CD4-positive, alpha-beta T cell treated with Interleukin-12 subunit alpha and Interleukin-12 subunit beta, for 1 hour (primary cell): ENCODE measurements around the gene ERRFI1.
A peak's percentile ranks its signal among the peaks of the same experiment; 100 is the strongest.

Experiments
- DNase-seq: peaks from one replicate; pipeline ENCODE4 v3.0.0-alpha.2; 2020

ERRFI1 gene

DNA sequence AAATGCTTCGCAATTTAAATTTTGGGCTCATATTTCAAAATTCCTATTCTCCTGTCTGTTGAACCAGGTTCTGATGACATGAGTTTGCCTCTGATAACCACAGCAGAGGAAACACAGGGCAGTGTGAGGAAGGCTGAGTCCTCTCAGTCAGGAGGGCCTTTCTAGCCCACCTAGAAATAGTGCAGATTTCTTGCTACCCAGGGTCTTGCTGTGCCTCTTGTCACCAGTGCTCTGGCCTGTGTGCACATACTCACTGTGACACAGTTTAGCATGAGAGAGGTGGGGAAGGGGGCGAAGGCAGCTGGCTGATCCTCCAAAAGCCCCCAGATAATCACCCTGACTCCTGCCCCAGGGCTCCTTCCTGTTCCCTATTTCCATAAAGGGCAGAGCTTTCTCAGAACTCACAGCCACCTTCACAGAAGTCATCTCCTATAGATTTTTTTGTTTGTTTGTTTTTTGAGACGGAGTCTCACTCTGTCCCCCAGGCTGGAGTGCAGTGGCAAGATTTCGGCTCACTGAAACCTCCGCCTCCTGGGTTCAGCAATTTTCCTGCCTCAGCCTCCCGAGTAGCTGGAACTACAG is 23.7 kb downstream of the ERRFI1 start:
- no peak for DNase-seq

- no peak for DNase-seq
These were observed 30.7 kb downstream of the ERRFI1 start for GRCh38 chr1:7995437-7995836.

GRCh38 chr1:7994827-7995226 is 31.3 kb downstream of the ERRFI1 start:
- no peak for DNase-seq

GRCh38 chr1:7993593-7994479 is 32.3 kb downstream of the ERRFI1 start:
- DNase-seq, result no peak

DNA sequence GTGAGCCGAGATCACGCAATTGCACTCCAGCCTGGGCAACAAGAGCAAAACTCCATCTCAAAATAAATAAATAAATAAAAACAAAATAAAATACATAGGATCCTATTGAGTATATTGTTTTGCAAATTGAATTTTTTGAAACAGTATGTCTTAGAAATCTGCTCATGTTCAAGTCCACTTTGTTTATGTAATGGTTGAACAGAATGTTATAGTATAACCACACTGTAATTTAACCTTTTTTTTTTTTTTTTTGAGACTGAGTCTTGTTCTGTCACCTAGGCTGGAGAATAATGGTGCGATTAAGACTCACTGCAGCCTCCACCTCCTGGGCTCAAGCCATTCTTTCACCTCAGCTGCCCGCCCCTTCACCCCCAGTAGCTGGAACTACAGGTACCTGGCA is 33.2 kb downstream of the ERRFI1 start:
- DNase-seq, result no peak

DNA sequence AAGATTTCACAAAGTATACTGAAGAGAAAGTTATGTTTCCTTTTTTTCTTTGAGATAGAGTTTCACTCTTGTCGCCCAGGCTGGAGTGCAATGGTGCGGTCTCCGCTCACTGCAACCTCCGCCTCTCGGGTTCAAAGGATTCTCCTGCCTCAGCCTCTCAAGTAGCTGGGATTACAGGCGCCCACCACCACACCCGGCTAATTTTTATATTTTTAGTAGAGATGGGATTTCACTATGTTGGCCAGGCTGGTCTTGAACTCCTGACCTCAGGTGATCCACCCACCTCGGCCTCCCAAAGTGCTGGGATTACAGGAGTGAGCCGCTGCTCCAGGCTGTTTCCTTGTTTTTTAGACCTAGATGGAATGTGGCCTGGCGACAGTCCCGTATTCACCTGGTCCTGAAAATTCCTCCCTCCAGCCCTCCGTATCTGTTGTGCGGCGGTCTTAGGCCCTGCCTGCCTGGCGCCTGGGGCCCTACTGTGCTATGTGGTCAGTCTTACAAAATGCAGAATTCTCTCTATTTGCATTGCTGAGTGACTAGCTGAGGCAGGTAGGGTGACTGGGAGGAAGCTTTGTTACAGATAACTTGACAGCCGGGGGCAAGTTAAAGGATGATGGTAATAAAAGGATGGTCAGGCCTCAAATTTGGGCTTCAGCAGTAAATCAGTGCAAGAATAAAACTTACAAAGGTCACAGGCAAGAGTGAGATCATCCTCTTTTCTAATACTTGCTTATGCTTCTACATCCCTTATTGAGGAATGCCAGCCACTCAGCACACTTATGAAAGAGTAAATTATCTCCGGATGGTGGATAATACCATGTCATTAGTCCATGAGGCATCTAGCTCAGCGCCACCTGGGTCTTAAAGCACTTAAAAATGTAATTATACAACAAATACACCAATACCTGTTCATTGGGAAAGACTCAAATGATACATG is 34.3 kb downstream of the ERRFI1 start:
- no peak for DNase-seq

DNA sequence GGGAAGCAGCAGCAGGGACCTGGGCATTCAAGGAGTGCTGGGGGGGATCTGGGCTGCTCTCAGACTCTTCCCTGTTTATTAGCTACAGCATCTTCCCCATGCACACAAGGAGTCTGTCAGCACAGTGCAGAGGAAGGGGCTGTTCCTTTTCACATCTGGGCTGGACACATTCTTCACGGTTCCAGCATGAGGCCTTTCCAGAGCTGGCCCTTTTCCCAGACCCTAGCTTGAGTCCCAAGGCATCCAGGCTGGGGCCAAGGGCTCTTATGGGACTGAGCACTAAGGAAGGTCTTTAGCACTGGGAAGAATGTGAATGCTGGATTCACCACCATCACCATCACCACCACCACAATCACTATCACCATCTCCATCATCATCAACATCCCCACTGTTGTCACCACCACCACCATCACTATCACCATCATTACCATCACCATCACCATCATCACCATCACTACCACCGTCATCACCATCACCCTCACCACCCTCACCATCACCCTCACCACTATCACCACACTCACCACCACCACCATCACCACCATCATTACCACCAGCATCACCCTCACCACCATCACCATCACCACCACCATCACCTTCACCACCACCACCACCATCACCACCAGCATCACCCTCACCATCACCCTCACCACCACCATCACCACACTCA is 36.2 kb downstream of the ERRFI1 start:
- peak; percentile 3 for DNase-seq

DNA sequence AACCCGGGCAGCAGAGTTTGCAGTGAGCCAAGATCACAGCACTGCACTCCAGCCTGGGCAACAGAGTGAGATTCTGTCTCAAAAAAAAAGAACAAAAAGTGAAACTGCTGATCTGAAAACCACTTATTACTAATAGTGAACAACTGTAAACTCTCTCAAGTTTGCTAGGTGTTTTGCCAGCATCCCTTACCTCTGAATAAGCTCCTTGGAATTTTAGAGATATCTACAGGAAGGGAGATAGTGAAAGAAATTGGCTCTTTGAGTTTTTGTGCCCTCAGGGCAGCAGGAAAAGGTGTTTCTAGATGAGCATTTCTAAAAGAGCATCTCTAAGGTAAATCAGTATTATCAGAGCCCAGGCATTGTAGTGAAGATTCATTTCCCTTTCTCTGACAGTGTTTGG is 37.5 kb downstream of the ERRFI1 start:
- no peak for DNase-seq

DNA sequence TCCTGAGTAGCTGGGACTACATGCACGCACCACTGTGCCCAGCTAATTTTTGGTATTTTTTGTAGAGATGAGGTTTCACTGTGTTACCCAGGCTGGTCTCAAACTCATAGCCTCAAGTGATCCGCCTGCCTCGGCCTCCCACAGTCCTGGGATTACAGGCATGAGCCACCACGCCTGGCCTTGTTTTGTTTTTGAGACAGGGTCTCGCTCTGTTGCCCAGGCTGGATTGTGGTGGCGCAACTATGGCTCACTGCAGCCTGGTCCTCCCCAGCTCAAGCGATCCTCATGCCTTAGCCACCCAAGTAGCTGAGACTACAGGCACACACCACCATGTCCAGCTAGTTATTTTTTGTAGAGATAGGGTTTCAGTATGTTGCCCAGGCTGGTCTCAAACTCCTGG is 38.6 kb downstream of the ERRFI1 start:
- DNase-seq, result no peak

GRCh38 chr1:7985851-7986612 is 40.1 kb downstream of the ERRFI1 start:
- DNase-seq, result no peak

GRCh38 chr1:7984811-7985210 is 41.3 kb downstream of the ERRFI1 start:
- DNase-seq, result no peak

GRCh38 chr1:7983086-7983778 is 42.9 kb downstream of the ERRFI1 start:
- DNase-seq, result no peak

DNA sequence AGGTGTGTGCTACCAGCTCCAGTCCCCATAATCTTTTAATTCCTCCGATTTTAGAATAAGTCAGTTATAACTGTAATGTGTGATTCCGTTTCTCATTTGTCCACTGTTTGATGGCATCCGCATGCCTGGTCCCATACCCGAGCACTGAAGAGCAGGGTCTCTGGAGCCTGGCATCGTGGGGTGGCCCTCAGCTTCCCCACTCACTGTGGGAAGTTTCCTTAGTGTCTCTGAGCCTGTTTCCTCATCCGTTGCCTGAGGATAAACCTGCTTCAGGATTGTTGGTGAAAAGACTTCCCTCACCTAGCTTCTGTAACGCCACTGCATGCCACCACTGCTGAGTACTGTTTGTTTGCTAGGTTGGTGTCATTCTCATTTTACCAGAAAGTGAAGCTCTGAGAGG is 45.1 kb downstream of the ERRFI1 start:
- DNase-seq, result no peak

DNA sequence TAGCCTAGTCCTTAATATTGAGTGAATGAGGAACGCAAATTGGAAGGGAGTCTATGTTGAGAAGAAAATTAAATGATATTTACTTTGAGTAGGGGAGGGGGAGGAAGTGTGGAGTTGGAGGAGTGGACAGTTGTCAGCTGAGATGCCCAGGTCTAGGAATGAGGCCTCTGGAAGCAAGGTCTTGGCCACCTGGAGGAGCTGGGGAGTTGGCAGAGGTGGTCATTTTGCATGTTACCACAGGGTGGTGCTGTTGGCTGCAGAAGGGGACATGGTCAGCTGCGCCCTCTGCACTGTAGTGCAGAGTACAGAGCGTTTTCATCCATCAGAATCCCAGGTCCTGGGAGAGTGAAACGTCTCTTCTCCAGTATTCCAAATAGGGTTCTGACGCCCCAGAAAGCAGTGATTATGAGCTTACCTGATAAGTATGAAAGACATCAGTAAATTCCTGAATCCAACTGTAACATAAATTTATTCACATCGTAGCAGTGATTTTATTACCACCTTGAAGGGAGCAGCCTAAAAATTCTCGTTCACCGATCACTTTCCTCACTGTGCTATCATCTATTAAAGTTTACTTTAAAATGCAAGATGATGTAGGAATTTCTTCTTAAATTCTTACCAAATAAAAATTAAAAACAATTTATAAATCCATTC is 50.8 kb downstream of the ERRFI1 start:
- DNase-seq, result peak; percentile 36

DNA sequence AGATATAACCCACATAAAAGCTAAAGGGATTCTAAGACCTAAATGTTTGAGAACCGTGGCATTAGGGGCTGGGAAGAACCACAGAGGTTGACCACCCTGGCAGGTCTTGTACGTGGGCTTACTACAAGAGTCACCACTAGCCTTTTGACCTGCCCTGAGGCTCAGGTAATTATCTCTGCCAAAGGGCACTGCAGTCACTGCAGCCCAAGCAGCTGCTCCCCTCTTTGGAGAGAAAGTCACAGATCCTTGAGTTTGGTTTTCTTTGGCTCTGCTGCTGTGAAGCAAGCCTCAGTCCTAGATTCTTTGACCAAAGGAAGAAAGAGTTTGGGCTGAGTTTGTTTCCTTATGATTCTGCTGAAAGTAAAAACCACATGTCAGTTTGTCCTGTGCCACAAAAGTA is 53.0 kb downstream of the ERRFI1 start:
- DNase-seq, result no peak

- DNase-seq, result no peak
These were observed 53.8 kb downstream of the ERRFI1 start for GRCh38 chr1:7972285-7972684.

- DNase-seq, result no peak
These were observed 55.1 kb downstream of the ERRFI1 start for GRCh38 chr1:7971024-7971423.

DNA sequence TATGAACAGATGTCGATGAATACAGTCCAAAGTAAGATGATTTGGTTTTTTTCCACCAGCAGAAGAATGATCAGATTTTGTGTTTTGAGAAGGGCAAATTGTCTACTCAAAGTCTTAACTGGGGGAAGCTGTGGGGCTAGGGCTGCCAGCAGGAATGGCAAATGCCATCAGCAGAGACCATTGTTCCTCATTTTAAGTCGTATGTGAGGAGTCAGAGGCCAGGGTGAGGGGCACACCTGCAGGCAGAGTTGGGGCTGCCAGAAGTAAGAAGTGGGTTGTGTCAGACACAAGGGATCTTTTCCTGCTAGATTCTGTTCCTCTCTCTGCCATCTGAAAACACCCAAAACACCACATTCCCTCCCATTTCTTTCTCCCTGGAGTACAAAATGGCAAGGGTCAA is 55.9 kb downstream of the ERRFI1 start:
- DNase-seq, result no peak

GRCh38 chr1:7967651-7968050 is 58.5 kb downstream of the ERRFI1 start:
- no peak for DNase-seq

DNA sequence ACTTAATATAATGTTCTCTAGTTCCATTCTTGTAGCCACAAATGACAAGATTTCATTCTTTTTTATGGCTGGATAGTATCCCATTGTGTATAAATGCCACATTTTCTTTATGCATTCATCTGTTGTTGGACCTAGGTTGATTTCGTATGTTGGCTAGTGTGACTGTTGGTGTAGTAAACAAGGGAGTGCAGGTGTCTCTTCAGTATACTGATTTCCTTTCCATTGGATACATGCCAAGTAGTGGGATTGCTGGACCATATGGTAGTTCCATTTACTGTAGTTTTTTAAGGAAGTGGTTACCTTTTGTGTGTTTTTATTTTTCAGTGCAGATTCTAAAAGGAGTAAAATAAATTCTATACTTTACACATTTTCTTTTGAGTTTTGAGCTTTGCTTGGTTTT is 58.9 kb downstream of the ERRFI1 start:
- DNase-seq, result no peak

DNA sequence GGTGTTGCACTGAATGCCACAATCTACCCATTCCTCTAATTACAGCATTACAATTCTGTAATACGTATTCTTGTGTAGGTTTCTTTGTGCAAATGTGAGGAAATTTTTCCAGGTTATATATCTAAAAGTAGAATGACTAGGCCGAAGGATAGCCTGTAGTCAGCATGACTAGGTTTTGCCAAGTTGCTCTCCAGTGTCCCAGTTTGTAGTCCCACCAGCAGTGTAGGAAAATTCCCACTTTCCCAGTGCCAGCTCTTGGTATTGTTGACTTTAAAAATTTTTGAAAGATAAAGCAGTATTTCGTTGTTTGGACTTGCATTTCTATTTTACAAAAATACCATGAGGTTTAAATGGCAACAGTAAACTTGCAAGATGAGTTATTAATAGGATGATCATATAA is 61.6 kb downstream of the ERRFI1 start:
- DNase-seq, result no peak
